Smooth muscle cell of the brain vasculature (primary cell): ENCODE results near the gene MCOLN1.

Experiments used
- DNase-seq: peaks from one replicate; pipeline ENCODE4 v3.0.0-alpha.2; 2012; ENCODE audit warnings: low read depth, low spot score

The MCOLN1 gene

GRCh38 chr19:7502552-7502951 is 19.9 kb upstream of the MCOLN1 start:
- no peak for DNase-seq

DNA sequence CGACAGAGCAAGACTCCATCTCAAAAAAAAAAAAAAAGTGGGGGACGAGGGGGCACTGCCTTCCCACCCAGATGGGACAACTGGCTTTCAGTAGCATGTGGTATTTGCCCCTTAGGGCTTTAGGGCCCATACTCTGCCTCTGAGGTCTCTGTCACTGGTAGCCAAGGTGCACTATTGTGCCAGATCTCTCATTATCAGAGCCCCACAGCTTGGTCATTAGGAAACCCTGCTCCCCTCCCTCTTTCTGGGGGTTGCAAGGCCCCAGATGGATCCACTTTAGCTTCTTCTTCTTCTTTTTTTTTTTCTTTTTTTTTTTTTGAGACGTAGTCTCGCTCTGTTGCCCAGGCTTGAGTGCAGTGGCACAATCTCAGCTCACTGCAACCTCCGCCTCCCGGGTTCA is 17.7 kb upstream of the MCOLN1 start:
- DNase-seq = no peak

- no peak for DNase-seq
Observed at GRCh38 chr19:7505288-7505681, 17.1 kb upstream of the MCOLN1 start.

- DNase-seq = no peak
Observed at GRCh38 chr19:7505682-7506384, 16.6 kb upstream of the MCOLN1 start.

- no peak for DNase-seq
Observed at GRCh38 chr19:7506385-7507328, 15.8 kb upstream of the MCOLN1 start.

- no peak for DNase-seq
Observed at GRCh38 chr19:7507884-7508283, 14.5 kb upstream of the MCOLN1 start.

- DNase-seq = no peak
Observed at GRCh38 chr19:7509625-7510024, 12.8 kb upstream of the MCOLN1 start.

DNA sequence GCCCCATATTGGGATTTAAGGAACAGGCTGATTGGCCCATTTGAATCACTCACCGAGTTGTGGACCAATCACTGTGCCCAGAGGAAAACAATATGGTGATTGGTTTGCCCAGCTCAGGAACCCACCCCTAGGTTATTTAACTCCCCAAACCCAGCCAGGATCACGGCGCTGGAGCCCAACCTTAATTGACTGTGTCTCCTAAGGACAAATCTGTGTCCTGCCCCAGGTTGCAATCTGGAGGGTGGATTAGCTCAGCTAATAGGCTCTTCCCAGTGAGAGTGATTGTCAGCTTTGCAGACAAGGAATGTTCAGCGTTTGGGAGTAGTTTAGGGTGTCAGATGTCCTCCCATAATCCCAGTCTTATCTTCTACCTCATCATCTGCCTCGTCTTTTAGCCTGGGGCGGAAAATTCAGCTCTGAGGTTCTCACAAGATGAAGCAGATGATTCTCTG is 10.0 kb upstream of the MCOLN1 start:
- DNase-seq = no peak

DNA sequence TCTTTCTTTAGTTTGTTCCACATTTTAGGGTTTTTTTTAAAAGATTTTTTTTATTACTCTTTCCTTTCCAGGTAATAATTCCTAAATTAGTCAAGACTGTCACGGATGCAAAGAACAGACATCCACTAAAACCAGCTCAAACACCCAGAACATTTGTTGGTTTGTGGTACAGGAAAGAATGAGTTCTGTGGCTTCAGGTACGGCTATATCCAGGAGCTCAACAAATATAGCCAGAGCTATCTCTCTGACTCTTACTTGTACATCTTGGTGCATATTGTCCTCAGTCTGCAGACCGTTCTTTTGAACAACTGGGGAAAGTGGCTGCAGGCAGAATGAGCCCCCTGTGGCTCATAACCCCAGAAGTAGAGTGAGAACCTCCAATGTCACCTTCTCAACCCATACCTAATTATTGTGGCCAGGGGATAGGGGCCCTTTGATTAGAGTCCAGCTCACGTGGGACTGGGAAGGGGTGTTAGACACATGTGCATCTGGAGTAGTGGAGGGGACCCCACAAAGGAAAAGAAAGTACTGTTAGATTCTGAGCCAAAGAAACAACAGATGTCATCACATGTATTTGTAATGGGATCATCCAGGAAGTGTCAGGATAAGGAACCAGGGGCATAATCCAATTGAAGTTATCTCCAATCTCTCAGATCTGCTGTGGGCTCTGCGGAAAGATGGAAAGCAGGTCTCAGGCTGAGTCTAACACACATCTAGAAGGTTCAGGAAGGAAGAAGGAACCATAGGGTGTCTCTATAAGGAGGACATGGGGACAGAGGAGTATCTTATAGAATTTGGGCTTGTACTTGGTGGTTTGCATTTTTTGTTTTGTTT is 8.4 kb upstream of the MCOLN1 start:
- DNase-seq = no peak

DNA sequence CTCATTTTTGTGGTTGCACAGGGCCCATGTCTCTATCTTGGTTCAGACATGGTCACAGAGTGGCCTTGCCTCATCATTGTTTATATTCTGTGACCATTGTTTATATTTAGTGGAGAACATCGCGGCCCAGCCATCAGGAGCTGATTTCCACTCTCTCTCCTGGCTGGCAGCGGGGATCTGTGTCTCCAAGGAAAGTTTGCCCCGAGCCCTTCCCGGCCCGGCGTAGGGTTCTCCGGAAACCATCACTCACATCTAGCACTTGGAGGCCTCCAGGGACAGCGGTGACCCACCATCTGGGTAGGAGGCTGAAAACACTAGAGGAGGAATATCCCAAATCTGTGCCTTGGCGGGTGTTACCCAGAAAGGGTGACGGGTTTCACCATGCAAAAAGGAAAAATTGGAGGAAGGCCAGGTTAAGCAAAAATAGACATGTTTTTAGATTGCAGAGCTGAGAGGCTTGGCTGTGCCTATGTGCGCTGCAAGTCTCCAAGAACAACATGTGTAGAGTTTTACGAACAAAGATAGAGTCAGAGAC is 7.2 kb upstream of the MCOLN1 start:
- no peak for DNase-seq

GRCh38 chr19:7515645-7516151 is 6.7 kb upstream of the MCOLN1 start, which contains the start of gene ZNF358:
ZNF358 (plus strand) TSS chr19:7516103; CDS start chr19:7519243, 3,140 bp downstream.
- no peak for DNase-seq

- DNase-seq = no peak
Observed at GRCh38 chr19:7516333-7516732, 6.1 kb upstream of the MCOLN1 start.

- no peak for DNase-seq
Observed at GRCh38 chr19:7516878-7517277, 5.5 kb upstream of the MCOLN1 start.

GRCh38 chr19:7519361-7520130 is 2.9 kb upstream of the MCOLN1 start:
- no peak for DNase-seq

- DNase-seq = no peak
Observed at GRCh38 chr19:7520131-7521051, 2.0 kb upstream of the MCOLN1 start.

GRCh38 chr19:7521551-7522071 is 813 bp upstream of the MCOLN1 start:
- no peak for DNase-seq

DNA sequence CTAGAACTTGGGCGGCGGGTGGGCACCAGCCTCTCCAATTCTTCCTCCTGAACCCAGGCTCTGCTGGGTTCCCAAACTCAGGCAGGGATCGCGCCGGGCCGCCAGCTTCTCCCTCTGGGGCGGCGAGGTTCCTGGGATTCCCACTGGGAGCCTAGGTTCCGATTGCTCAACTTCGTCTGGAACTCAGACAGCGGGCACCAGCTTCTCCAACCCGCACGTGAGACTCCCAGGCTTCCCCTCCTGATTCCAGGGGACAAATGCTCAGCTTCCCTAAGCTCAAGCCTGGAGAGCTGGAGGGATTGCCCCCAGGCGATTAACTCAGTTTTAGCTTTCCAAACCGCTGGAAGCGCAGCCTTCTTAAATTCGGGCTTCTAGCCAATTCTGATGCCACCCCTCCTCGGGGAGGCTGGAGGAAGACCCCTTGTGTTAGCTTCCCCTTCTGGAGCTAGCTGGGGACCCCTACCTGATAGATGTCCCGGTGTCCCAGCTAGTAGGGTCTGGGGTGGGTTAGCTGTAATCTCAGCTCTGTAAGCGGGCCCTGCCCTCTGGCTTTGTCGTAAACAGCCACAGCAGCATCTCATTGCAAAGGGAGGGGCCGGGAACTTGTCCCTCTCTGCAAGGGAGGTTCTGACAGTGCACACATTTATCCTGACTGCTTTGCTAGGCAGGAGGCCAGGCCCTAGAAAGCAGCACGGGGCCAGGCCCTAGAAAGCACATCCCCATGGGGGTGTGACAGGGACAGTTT is 671 bp downstream of the MCOLN1 start:
- DNase-seq = no peak

- DNase-seq = no peak
Observed at GRCh38 chr19:7524523-7524922, 2.1 kb downstream of the MCOLN1 start.
